ENCODE results near the gene SLC25A38.

The SLC25A38 gene

DNA sequence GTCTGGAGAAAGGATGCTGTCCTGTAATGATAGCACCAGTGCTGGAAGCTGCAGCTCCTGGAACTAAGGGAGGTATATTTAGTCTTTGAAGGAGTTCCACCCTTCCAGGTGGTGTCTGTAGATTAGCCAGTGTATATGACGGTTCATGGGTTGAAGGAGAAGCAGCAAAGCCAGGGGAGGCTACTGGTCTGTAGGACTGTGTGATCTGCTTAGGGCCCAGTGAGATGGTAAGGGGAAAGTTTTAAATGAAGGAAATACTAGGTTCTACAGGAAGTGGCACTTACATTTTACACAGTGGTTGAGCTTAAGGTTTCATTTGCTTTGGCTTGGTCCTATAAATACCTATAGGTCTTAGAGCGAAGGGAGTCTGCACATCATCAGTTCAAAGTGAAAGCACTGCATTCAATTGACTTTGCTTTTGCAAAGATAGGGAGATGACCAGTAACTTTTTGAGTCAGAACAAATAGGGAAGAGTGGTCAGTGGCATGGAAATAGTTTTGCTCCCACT lies 5.6 kb downstream of the SLC25A38 start:
- Histone ChIP-seq H3K27ac (replicated peaks) (no peak overlapping the region), H3K4me3 (replicated peaks; ENCODE audit: insufficient read depth, low read length) (no peak overlapping the region), H3K27me3 (ENCODE audit: insufficient read depth, poor library complexity, severe bottlenecking) (no peaks in the 10 kb centered on the region)
- TF ChIP-seq, protein P1, sequence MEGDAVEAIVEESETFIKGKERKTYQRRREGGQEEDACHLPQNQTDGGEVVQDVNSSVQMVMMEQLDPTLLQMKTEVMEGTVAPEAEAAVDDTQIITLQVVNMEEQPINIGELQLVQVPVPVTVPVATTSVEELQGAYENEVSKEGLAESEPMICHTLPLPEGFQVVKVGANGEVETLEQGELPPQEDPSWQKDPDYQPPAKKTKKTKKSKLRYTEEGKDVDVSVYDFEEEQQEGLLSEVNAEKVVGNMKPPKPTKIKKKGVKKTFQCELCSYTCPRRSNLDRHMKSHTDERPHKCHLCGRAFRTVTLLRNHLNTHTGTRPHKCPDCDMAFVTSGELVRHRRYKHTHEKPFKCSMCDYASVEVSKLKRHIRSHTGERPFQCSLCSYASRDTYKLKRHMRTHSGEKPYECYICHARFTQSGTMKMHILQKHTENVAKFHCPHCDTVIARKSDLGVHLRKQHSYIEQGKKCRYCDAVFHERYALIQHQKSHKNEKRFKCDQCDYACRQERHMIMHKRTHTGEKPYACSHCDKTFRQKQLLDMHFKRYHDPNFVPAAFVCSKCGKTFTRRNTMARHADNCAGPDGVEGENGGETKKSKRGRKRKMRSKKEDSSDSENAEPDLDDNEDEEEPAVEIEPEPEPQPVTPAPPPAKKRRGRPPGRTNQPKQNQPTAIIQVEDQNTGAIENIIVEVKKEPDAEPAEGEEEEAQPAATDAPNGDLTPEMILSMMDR (IDR thresholded peaks at IDR 0.05; ENCODE audit: insufficient read depth, low read length) = no peak
- TF ChIP-seq GABPA (IDR thresholded peaks at IDR 0.05; ENCODE audit: low read depth) = no peak
- TF ChIP-seq, protein P2, sequence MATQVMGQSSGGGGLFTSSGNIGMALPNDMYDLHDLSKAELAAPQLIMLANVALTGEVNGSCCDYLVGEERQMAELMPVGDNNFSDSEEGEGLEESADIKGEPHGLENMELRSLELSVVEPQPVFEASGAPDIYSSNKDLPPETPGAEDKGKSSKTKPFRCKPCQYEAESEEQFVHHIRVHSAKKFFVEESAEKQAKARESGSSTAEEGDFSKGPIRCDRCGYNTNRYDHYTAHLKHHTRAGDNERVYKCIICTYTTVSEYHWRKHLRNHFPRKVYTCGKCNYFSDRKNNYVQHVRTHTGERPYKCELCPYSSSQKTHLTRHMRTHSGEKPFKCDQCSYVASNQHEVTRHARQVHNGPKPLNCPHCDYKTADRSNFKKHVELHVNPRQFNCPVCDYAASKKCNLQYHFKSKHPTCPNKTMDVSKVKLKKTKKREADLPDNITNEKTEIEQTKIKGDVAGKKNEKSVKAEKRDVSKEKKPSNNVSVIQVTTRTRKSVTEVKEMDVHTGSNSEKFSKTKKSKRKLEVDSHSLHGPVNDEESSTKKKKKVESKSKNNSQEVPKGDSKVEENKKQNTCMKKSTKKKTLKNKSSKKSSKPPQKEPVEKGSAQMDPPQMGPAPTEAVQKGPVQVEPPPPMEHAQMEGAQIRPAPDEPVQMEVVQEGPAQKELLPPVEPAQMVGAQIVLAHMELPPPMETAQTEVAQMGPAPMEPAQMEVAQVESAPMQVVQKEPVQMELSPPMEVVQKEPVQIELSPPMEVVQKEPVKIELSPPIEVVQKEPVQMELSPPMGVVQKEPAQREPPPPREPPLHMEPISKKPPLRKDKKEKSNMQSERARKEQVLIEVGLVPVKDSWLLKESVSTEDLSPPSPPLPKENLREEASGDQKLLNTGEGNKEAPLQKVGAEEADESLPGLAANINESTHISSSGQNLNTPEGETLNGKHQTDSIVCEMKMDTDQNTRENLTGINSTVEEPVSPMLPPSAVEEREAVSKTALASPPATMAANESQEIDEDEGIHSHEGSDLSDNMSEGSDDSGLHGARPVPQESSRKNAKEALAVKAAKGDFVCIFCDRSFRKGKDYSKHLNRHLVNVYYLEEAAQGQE (IDR thresholded peaks at IDR 0.05; ENCODE audit: insufficient replicate concordance, low read depth) = no peak
- TF ChIP-seq SPI1 (IDR thresholded peaks at IDR 0.05; ENCODE audit: borderline replicate concordance, low read depth) = no peak
- no peak for TF ChIP-seq POLR2AphosphoS5 (IDR thresholded peaks at IDR 0.05; ENCODE audit: low read depth)
- no peak for DNase-seq (ENCODE audit: low read depth in 1 of 2, low spot score in 1 of 2)

DNA sequence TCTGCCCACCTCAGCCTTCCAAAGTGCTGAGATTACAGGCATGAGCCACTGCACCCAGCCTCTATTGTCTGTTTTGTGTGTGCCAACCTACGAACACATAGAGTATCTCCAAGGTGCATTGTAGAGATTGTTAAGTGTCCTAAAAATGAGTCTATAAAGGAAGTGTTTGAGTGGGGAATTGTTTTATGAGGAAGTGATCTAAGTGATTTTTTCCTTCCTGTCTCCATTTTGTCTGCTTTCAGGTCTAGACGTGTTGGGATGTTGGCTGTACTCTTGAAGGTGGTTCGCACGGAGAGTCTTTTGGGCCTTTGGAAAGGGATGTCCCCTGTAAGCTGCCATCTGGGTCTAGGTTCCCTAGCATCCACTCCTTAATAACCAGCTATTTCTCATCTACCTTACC lies 7.0 kb downstream of the SLC25A38 start:
- Histone ChIP-seq H3K27ac (replicated peaks) (no peak overlapping the region), H3K27me3 (ENCODE audit: insufficient read depth, poor library complexity, severe bottlenecking) (no peaks in the 10 kb centered on the region), H3K4me3 (replicated peaks; ENCODE audit: insufficient read depth, low read length) (no peak overlapping the region)
- TF ChIP-seq POLR2AphosphoS5 (IDR thresholded peaks at IDR 0.05; ENCODE audit: low read depth) = no peak
- 0 out of 2 replicates have a peak, but pooled peaks have one; percentile 7 for TF ChIP-seq SPI1 (IDR thresholded peaks at IDR 0.05; ENCODE audit: borderline replicate concordance, low read depth)
- DNase-seq (ENCODE audit: low read depth in 1 of 2, low spot score in 1 of 2) = no peak

DNA sequence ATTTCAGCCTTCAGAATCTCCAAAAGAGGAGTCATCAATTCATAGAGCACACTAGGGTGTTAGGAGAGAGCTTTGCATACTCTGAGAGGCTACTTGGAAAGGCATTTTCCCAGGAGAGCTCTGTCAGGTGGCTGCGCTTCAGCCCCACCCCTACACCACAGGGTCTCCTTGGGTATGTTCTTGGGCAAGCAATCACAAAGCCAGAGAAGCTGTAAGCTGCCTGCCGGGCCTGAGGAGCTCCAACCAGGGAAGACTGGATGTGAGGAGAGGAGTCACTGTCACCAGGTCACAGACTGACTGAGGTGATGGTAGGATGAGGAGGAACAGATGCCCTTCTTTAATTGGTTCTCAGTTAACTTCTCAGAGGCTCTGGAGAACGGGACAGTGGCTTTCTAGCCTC lies 13.5 kb downstream of the SLC25A38 start:
- H3K4me3 ChIP-seq (replicated peaks; ENCODE audit: insufficient read depth, low read length) = no peak overlapping the region
- no peak for DNase-seq (ENCODE audit: low read depth in 1 of 2, low spot score in 1 of 2)
- no peak overlapping the region for H3K27ac ChIP-seq (replicated peaks)
- TF ChIP-seq POLR2AphosphoS5 (IDR thresholded peaks at IDR 0.05; ENCODE audit: low read depth) = no peak
- no peak for TF ChIP-seq GABPA (IDR thresholded peaks at IDR 0.05; ENCODE audit: low read depth)
- TF ChIP-seq, protein P2 (IDR thresholded peaks at IDR 0.05; ENCODE audit: insufficient replicate concordance, low read depth) = no peak
- no peak for TF ChIP-seq SPI1 (IDR thresholded peaks at IDR 0.05; ENCODE audit: borderline replicate concordance, low read depth)
- TF ChIP-seq, protein P1 (IDR thresholded peaks at IDR 0.05; ENCODE audit: insufficient read depth, low read length) = no peak
- no peaks in the 10 kb centered on the region for H3K27me3 ChIP-seq (ENCODE audit: insufficient read depth, poor library complexity, severe bottlenecking)

DNA sequence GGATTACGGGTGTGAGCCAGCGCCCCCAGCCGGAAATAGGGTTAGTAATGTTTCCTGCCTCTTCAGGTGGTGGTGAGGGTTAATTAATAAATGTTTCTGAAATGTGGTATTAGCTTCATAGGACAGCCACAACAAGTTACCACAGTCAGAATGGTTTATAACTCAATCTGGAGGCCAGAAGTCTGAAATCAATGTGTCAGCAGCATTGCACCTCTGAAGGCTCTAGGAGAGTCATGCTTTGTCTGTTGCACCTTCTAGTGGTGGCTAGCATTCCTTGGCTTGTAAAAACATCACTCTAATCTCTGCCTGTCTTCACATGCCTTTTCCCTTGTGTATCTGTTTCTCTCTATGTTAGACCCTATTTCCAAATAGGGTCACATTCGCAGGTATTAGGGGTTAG lies 15.5 kb downstream of the SLC25A38 start:
- no peak for DNase-seq (ENCODE audit: low read depth in 1 of 2, low spot score in 1 of 2)
- H3K27ac ChIP-seq (replicated peaks) = no peak overlapping the region
- H3K4me3 ChIP-seq (replicated peaks; ENCODE audit: insufficient read depth, low read length) = no peak overlapping the region
- TF ChIP-seq SPI1 (IDR thresholded peaks at IDR 0.05; ENCODE audit: borderline replicate concordance, low read depth) = no peak
- no peak for TF ChIP-seq POLR2AphosphoS5 (IDR thresholded peaks at IDR 0.05; ENCODE audit: low read depth)
- TF ChIP-seq GABPA (IDR thresholded peaks at IDR 0.05; ENCODE audit: low read depth) = no peak
- TF ChIP-seq, protein P2 (IDR thresholded peaks at IDR 0.05; ENCODE audit: insufficient replicate concordance, low read depth) = no peak
- TF ChIP-seq, protein P1 (IDR thresholded peaks at IDR 0.05; ENCODE audit: insufficient read depth, low read length) = no peak
- no peaks in the 10 kb centered on the region for H3K27me3 ChIP-seq (ENCODE audit: insufficient read depth, poor library complexity, severe bottlenecking)

Measured in HL-60 (cell line).